A549 (cell line): ENCODE data around the gene EPB41L2. TPM values are rescaled to one million over a fixed set of nuclear protein-coding genes. Genes with fewer than 3 reads are reported as not detected.
A peak's percentile ranks its signal among the peaks of the same experiment; 100 is the strongest.

Source experiments
- ATAC-seq, 2 experiments: fragments of 200-7000 bp in 1 of 2; fragments of >200 bp in 1 of 2; cut with Nextera tagmentation in 1 of 2; cut with Tn5 transposase in 1 of 2; 3 replicates each; pipeline versions ENCODE4 v1.8.0 to v1.9.1; 2018 to 2020; ENCODE audit warnings: mild to moderate bottlenecking in 1 of 2, moderate library complexity in 1 of 2
- CTCF ChIA-PET: fragments of 300-600 bp; sonication (Branson Sonifier 250); formaldehyde crosslinking; extraction: SDS; loops from one replicate; lab custom pipeline; 2021; ENCODE audit warnings: antibody characterized with exemption, inconsistent platforms; lab: Yijun Ruan, JAX
- POLR2A ChIA-PET: fragments of 350-600 bp; formaldehyde crosslinking; extraction: SDS; loops from one replicate; lab custom pipeline; 2021; ENCODE audit warnings: antibody characterized with exemption, inconsistent platforms; lab: Yijun Ruan, JAX
- DNase-seq, 2 experiments: peaks; one replicate each; pipeline versions ENCODE4 v3.0.0 to v3.0.0-alpha.2; 2011 to 2016; ENCODE audit warnings: low read depth in 1 of 2, low spot score in 1 of 2
- FAIRE-seq: peaks from 2 replicates; lab custom pipeline; 2011; peaks lifted over from hg19 to GRCh38; lab: Jason Lieb, UNC
- H3K27ac ChIP-seq, 2 experiments: fragments of >200 bp; sonication (Bioruptor Twin); formaldehyde crosslinking; 3 replicates each; pipeline ENCODE4 v1.5.1; 2016 to 2017
- H3K4me1 ChIP-seq: fragments of >200 bp; sonication (Bioruptor Twin); formaldehyde crosslinking; 3 replicates; pipeline ENCODE4 v1.6.1; 2016
- H3K4me2 ChIP-seq: fragments of >200 bp; sonication (Bioruptor Twin); formaldehyde crosslinking; 3 replicates; pipeline ENCODE4 v1.6.1; 2016
- H3K4me3 ChIP-seq: fragments of >200 bp; sonication (Bioruptor Twin); formaldehyde crosslinking; 3 replicates; pipeline ENCODE4 v1.5.1; 2016
- H3K9me3 ChIP-seq: fragments of >200 bp; sonication (Bioruptor Twin); formaldehyde crosslinking; 3 replicates; pipeline ENCODE4 v1.6.1; 2016
- ATOH8 ChIP-seq: fragments of 250-450 bp; sonication (Bioruptor Pico); IDR thresholded peaks from 2 replicates; pipeline ENCODE4 v1.5.0; 2020; ENCODE audit warnings: low read depth, mild to moderate bottlenecking, moderate library complexity
- CBX8 ChIP-seq: fragments of 200-600 bp; sonication (generic); IDR thresholded peaks from 2 replicates; pipeline ENCODE4 v1.6.1; 2016
- CEBPB ChIP-seq, 2 experiments: fragments of >200 bp in 1 of 2; sonication (Bioruptor Twin) in 1 of 2; formaldehyde crosslinking in 1 of 2; IDR thresholded peaks; 2 replicates each; pipeline ENCODE4 v1.6.1; 2012 to 2016
- EHF ChIP-seq: fragments of 250-450 bp; sonication (Bioruptor Pico); IDR thresholded peaks from 2 replicates; pipeline ENCODE4 v1.5.0; 2020; ENCODE audit warnings: mild to moderate bottlenecking
- FOSL2 ChIP-seq, 2 experiments: fragments of 450-650 bp in 1 of 2; fragments of >200 bp in 1 of 2; sonication (Bioruptor Twin) in 1 of 2; formaldehyde crosslinking; IDR thresholded peaks; 2 replicates each; pipeline versions ENCODE4 v1.5.0 to v1.6.1; 2016 to 2020; ENCODE audit warnings: mild to moderate bottlenecking in 1 of 2, moderate library complexity in 1 of 2
- GATA3 ChIP-seq: IDR thresholded peaks from 2 replicates; pipeline ENCODE4 v1.6.1; 2012; ENCODE audit warnings: borderline replicate concordance
- HOXA7 ChIP-seq: fragments of 250-450 bp; sonication (Bioruptor Pico); IDR thresholded peaks from 2 replicates; pipeline ENCODE4 v1.5.0; 2020; ENCODE audit warnings: mild to moderate bottlenecking, moderate library complexity
- JUN ChIP-seq, 2 experiments: fragments of >200 bp; sonication (Bioruptor Twin); formaldehyde crosslinking; IDR thresholded peaks; 2 replicates in 1 of 2; 3 replicates in 1 of 2; pipeline ENCODE4 v1.6.1; 2016 to 2017
- KDM5A ChIP-seq: fragments of 200-600 bp; sonication (generic); IDR thresholded peaks from 2 replicates; pipeline ENCODE4 v1.6.1; 2016; ENCODE audit warnings: antibody characterized with exemption, mild to moderate bottlenecking
- MAX ChIP-seq: IDR thresholded peaks from 2 replicates; pipeline ENCODE4 v1.6.1; 2012
- NFE2L2 ChIP-seq: fragments of 150-350 bp; conservative IDR thresholded peaks from 2 replicates; pipeline ENCODE4 v1.6.1; 2014; ENCODE audit warnings: low read length
- PBX3 ChIP-seq: IDR thresholded peaks from 2 replicates; pipeline ENCODE4 v1.6.1; 2012
- POLR2A ChIP-seq: IDR thresholded peaks from 2 replicates; pipeline ENCODE4 v1.6.1; 2012; ENCODE audit warnings: mild to moderate bottlenecking, low read length
- RAD21 ChIP-seq, 2 experiments: fragments of >200 bp in 1 of 2; sonication (Bioruptor Twin) in 1 of 2; formaldehyde crosslinking in 1 of 2; IDR thresholded peaks in 1 of 2; conservative IDR thresholded peaks in 1 of 2; 2 replicates in 1 of 2; 3 replicates in 1 of 2; pipeline ENCODE4 v1.6.1; 2012 to 2018; ENCODE audit warnings: inconsistent platforms in 1 of 2
- RCOR1 ChIP-seq: fragments of 150-350 bp; IDR thresholded peaks from 2 replicates; pipeline ENCODE4 v1.6.1; 2014; ENCODE audit warnings: antibody characterized with exemption, low read length, low read depth
- RFX5 ChIP-seq: fragments of 450-650 bp; IDR thresholded peaks from 2 replicates; pipeline ENCODE4 v1.7.1; 2014; ENCODE audit warnings: antibody characterized with exemption, mild to moderate bottlenecking, moderate library complexity
- RNF2 ChIP-seq: fragments of 200-600 bp; sonication (generic); IDR thresholded peaks from 2 replicates; pipeline ENCODE4 v1.6.1; 2016; ENCODE audit warnings: low read depth, mild to moderate bottlenecking, antibody characterized with exemption, moderate library complexity, borderline replicate concordance
- USF2 ChIP-seq: fragments of 450-650 bp; IDR thresholded peaks from 2 replicates; pipeline ENCODE4 v1.6.1; 2014; ENCODE audit warnings: antibody characterized with exemption
- WGBS: methylation state at CpG from one replicate; pipeline ENCODE4 v1.1.6; 2017; ENCODE audit errors: missing lambda C conversion rate; 5-methylcytosine and 5-hydroxymethylcytosine counted together
- polyA plus RNA-seq, 4 experiments: library from polyadenylated mRNA; depleted of rRNA in 3 of 4; stranded (reverse); fragments of >200 nt; fragmentation: RNase III in 1 of 4; extraction: RNeasy Plus Mini Kit Qiagen cat#74134 plus additional on column Dnase treatment in 1 of 4; gene quantifications; 2 replicates in 3 of 4; 3 replicates in 1 of 4; pipeline ENCODE4 v1.2.3, GENCODE V29; 2011 to 2017
- TF ChIP-seq, protein P1 (sequence below): fragments of 150-350 bp; IDR thresholded peaks from 2 replicates; pipeline ENCODE4 v1.6.1; 2014; ENCODE audit warnings: low read depth, mild to moderate bottlenecking, low read length
- TF ChIP-seq, protein P2 (sequence below): fragments of >200 bp; sonication (Bioruptor Twin); formaldehyde crosslinking; IDR thresholded peaks from 2 replicates; pipeline ENCODE4 v1.6.1; 2016

Gene EPB41L2
- polyA plus RNA-seq, 2 of the 4 experiments (the other 2 are of a cell fraction): 42.9 to 50.3 TPM

GRCh38 chr6:130927305-130927704, 135.7 kb downstream of the EPB41L2 start:
- no peak for ATAC-seq
- no peak for DNase-seq
- no peak overlapping the region for H3K27ac ChIP-seq
- H3K4me2 ChIP-seq: no peak overlapping the region
- H3K9me3 ChIP-seq: no peaks in the 10 kb centered on the region
- POLR2A ChIA-PET: no interaction called here
- WGBS: 70% methylated on average over 2 of the region's 2 CpGs
- TF ChIP-seq, protein P1, sequence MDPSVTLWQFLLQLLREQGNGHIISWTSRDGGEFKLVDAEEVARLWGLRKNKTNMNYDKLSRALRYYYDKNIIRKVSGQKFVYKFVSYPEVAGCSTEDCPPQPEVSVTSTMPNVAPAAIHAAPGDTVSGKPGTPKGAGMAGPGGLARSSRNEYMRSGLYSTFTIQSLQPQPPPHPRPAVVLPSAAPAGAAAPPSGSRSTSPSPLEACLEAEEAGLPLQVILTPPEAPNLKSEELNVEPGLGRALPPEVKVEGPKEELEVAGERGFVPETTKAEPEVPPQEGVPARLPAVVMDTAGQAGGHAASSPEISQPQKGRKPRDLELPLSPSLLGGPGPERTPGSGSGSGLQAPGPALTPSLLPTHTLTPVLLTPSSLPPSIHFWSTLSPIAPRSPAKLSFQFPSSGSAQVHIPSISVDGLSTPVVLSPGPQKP: no peak
- TF ChIP-seq FOSL2 (IDR thresholded peaks at IDR 0.05) (no peak), FOSL2 (CRISPR knock-in tag; IDR thresholded peaks at IDR 0.05) (peak; percentile 20; the same call in 1 of the 2 replicates)
- FAIRE-seq: no peak
- H3K4me3 ChIP-seq: no peak overlapping the region
- CTCF ChIA-PET: interaction anchor here (1.2 kb wide), 1 partner anchor 42 kb away, joined by 3 read pairs; no protein-coding TSS in a partner anchor
- H3K4me1 ChIP-seq: peaks cover 8% of the 10 kb centered on the region; the same call in 1 of the 3 replicates

DNA sequence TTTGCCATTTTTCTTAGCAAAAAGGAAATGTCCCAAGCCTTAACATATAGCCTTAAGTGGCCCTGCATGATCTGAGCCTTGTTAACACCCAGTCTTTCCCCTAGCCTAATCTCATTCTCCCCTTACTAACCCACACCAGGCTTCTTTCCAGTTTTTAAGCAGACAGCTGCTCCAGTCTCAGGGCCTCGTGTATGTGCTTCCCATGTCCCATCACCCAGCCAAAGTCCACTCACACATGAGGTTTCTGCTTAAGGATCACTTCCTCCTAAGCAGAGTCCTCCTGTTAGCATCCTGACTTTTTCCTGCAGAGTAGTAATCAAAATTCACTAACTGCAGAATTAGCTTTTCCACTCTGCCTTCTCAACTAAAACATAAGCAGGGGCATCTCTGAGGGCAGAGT, 139.7 kb downstream of the EPB41L2 start:
- 80% methylated on average over 1 of the region's 1 CpG for WGBS
- TF ChIP-seq RAD21 (conservative IDR thresholded peaks at IDR 0.05 in 1 of 2, IDR thresholded peaks at IDR 0.05 in 1 of 2) (no peak), RCOR1 (no peak), RNF2 (no peak), CEBPB (IDR thresholded peaks at IDR 0.05) (no peak), KDM5A (no peak), NFE2L2 (no peak), JUN (IDR thresholded peaks at IDR 0.05) (no peak), HOXA7 (no peak), ATOH8 (no peak), EHF (CRISPR knock-in tag) (no peak)
- TF ChIP-seq, protein P2, sequence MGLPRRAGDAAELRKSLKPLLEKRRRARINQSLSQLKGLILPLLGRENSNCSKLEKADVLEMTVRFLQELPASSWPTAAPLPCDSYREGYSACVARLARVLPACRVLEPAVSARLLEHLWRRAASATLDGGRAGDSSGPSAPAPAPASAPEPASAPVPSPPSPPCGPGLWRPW: no peak
- no peak overlapping the region for H3K4me2 ChIP-seq
- FAIRE-seq: no peak
- no peak overlapping the region for H3K4me3 ChIP-seq
- no peak for ATAC-seq
- H3K27ac ChIP-seq: no peak overlapping the region
- peaks cover 11% of the 10 kb centered on the region; the same call in 2 of the 3 replicates for H3K4me1 ChIP-seq
- POLR2A ChIA-PET: no interaction called here
- DNase-seq: no peak
- CTCF ChIA-PET: no interaction called here
- no peaks in the 10 kb centered on the region for H3K9me3 ChIP-seq

DNA sequence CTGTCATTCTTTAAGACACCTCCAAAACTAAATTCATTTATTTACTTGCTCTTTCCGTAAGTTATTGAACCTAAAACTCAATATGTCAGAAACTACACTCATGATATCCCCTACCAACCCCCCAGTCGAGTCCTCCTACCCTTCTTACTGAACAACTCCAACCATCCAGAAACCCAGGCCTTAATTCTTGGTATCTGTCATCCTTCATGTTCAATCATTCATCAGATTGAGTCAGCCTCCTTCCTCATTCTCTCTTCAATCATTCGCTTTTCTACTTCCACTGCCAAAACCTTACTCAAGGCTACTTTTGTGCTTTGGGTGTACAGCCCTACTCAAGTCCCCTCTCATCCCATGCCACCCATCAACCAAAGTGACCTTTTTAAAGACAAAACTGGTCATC, 140.1 kb downstream of the EPB41L2 start:
- ATAC-seq (no peak), FAIRE-seq (no peak), DNase-seq (no peak)
- no peaks in the 10 kb centered on the region for H3K9me3 ChIP-seq
- ChIA-PET POLR2A (no interaction called here), CTCF (no interaction called here)
- H3K4me3 ChIP-seq: no peak overlapping the region
- 95% methylated on average over 3 of the region's 3 CpGs for WGBS
- H3K4me1 ChIP-seq: peaks cover 11% of the 10 kb centered on the region; the same call in 2 of the 3 replicates
- no peak overlapping the region for H3K27ac ChIP-seq
- TF ChIP-seq MAX: no peak
- TF ChIP-seq USF2: no peak
- no peak for TF ChIP-seq KDM5A
- TF ChIP-seq, protein P2: no peak
- TF ChIP-seq RNF2: no peak
- no peak for TF ChIP-seq CBX8
- no peak for TF ChIP-seq POLR2A
- TF ChIP-seq GATA3: no peak
- TF ChIP-seq RFX5: no peak
- no peak for TF ChIP-seq PBX3
- no peak overlapping the region for H3K4me2 ChIP-seq
